Cardiac atrium fibroblast (primary cell): Measurements from ENCODE around the gene RNU1-1. TPM values are rescaled to one million over a fixed set of nuclear protein-coding genes. Genes with fewer than 3 reads are reported as not detected.

ENCODE experiments used
- total RNA-seq: library from RNA; depleted of rRNA; stranded (reverse); fragments of >200 nt; gene quantifications from 2 replicates; pipeline ENCODE4 v1.2.3, GENCODE V29; 2015

Gene RNU1-1
- total RNA-seq, result not detected in 2 replicates

DNA sequence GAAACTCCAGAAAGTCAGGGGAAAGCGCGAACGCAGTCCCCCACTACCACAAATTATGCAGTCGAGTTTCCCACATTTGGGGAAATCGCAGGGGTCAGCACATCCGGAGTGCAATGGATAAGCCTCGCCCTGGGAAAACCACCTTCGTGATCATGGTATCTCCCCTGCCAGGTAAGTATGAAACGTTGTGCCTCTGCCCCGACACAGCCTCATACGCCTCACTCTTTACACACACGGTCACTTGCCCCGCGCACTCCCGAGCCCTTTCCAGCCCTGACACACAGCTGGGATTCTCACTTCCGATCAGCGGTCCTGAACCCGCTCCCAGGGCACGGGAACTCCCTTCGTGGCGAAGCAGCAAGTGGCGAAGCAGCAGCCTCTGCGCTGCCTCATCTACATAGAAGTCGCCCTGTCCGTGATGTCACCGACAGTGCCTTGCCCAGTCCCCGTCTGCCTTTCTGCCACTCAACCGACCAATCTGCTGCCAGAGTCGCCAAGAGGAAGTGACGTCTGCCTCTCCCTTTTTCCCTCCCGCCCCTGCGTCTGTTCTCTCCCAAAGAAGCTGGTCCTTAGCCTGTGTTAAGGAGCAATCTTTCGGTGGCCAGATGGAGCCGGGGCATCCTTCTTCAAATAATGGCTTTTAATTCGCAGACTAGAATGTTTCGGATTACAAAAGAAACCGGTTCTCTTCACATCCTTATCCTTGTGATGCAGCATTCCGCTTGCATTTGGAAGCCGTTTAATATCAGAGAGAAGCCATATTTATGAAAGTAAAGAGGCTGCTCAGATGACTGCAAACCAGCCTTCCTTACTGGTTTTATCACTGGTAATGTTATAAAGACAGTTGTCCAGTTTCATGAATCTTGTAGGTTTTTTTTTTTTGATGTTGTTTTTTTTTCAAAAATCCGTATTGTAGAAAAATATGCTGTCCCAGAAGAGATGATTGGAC, at the start of gene RNU1-1:
RNU1-1 (minus strand) TSS at position 179 of the 949 bp plus-strand sequence.

Other genes with a start within 250 kb of the RNU1-1 start
- gene FBXO42, start 161.8 kb downstream of the RNU1-1 start, total RNA-seq, result 9.4 and 20.6 TPM in 2 replicates
- gene SZRD1, start 147.0 kb downstream of the RNU1-1 start, total RNA-seq, result 54.2 and 60.6 TPM in 2 replicates
- not detected in 2 replicates for gene SPATA21, start 76.9 kb downstream of the RNU1-1 start, total RNA-seq
- 83.8 and 84.6 TPM in 2 replicates for gene NECAP2, start 73.6 kb downstream of the RNU1-1 start, total RNA-seq
- 13.8 and 14.8 TPM in 2 replicates for gene NBPF1, start 99.3 kb upstream of the RNU1-1 start, total RNA-seq
- gene RNU1-3, start 152.7 kb upstream of the RNU1-1 start, total RNA-seq, result not detected in 2 replicates
- not detected in 2 replicates for gene RNU1-4, start 226.2 kb upstream of the RNU1-1 start, total RNA-seq